ENCODE measurements around the gene ESX1.
"Not testable (repeated sequence)": the region's sequence is repeated elsewhere in the genome, so short reads cannot be mapped to it uniquely, and the experiment has no call there.

Gene ESX1

DNA sequence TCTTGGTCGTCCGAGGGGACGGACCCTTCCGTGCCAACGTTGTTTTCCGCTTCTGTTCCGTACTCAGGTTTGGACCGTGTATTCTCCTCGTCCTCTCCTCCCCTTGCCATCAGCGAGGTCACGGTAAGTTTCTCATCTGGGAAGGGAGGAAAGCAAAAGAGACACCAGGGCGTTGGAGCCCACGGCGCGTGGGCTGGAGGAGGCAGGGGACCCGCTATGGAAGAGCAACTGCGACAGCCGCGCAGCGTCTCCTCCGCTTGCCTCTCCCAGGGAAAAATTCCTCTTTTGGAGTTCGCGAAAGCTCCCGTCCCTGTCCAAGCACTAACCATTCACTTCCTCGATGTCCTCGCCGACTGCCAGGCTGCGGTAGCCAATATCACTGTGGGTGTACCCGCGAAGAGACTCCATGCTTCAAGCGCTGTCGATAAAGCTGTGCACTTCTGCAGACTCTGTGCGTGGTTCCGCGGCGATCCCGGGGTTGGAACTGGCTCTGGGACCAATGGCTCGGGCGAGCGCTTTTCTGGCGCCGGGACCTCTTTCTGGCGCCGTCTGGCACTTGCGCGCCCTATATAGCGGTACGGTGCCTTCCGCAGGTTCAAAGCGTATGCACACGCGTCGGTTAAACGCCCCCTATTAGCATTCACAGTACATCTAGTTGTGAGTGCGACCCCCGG, at the start of gene ESX1:
ESX1 (minus strand) TSS at position 492 of the 674 bp plus-strand sequence; CDS start at position 408, 84 bp downstream.
- no peak for DNase-seq (ENCODE audit: low read depth in 2 of 2, low spot score in 1 of 2)

- no peak for DNase-seq (ENCODE audit: low read depth in 2 of 2, low spot score in 1 of 2)
These were observed 40.9 kb upstream of the ESX1 start for GRCh38 chrX:104295636-104296035.

DNA sequence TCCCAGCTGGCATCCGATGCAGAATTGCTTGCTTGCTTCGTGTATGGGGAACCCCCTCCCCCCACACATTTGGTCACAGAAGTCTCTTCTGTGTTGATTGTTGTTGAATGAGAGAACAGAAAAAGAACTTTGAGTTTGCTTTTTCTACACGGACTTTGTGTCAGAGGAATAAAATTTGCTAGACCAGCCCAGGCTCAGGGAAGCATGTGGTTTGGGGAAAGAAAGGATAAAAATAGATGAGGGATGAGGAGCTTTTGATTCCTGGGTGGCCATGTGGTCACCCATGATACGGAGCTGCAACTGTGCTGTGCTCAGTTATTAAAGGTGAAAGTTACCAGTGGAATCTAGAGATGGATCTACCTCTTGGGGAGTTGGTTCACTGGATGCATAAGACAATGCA, 34.2 kb upstream of the ESX1 start:
- no peak for DNase-seq (ENCODE audit: low read depth in 2 of 2, low spot score in 1 of 2)

DNA sequence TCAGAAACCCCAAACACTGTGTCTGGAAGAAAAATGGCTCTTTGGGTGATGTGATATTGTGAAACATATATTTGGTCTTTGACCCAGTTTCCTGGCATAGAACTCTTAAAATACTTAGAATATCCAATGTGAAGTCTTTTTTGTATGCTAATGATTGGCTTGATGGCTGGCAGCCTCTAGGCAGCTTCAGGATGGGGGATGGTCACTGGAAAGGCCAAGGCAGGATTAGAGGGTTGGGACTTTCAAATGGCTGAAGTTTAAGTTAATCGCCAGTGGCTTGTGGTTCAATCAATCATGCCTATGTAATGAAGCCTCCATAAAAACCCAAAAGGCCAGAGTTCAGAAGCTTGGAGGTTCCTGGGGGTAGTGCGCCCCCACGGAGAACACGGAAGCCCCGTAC, 33.5 kb upstream of the ESX1 start:
- DNase-seq (ENCODE audit: low read depth in 2 of 2, low spot score in 1 of 2), result no peak

DNA sequence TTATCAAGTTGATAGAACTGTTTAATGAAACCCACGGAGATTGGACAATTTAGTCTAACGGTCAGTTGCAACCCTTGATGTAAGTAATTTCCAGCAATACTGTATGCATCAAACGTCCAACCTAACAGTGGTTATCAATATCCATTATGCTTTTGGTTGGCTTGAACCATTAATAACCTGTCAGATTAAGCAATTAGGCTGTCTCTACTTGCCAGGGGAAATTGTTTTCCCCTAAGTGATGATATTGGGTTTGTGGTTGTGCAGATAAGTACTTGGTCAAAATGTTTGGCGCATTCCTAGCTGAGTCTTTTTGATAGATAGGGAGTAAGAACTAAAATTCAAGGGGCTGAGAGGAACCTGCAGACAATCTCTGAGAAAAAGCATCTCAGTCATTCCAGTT, 30.5 kb upstream of the ESX1 start:
- no peak for DNase-seq (ENCODE audit: low read depth in 2 of 2, low spot score in 1 of 2)

GRCh38 chrX:104284507-104284906, 29.8 kb upstream of the ESX1 start:
- no peak for DNase-seq (ENCODE audit: low read depth in 2 of 2, low spot score in 1 of 2)

DNA sequence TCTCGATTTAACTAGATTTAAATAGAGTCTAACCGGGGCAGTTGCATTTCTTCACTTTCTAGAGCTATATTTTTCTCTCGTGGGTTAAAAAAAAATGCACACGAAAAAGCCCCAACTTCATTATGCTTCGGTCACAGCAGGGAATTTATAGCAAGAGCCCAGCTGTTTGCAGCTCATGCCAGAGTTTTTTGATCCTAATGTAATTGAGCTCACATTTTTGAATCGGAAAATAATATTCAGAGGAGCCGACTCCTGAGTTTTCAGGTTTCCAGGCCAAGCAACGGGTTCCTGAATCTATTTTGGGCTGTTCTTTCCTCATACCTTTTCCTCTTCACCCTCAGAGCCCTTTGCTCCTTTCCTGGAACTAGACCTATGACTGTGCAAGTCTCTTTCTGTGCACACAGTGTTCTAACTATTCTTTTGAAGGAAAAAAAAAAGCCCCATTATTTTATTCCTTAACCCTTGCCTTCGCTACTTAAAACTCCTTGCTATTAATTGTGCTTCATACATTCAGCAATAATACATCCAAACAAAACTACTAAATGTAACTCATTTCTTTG, 27.5 kb upstream of the ESX1 start:
- DNase-seq (ENCODE audit: low read depth in 2 of 2, low spot score in 1 of 2), result no peak

DNA sequence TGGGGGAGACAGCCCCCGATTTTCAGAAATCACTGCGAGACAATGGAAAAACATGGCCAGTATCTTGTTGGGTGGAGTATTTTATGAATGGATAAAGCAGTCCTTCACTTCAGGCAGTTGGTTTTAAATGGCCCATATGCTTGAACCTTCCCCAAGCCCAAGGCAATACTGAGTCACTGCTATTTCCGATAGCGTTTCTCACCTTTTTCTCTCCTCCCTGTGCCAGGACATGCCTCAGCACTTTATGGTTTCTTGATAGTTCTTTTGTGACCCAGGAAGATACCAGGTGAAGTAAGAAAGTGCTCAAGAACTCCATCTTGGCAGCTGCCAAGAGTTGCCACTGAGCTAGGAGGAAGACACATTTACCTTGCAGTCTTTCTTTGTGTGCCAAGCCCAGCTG, 26.8 kb upstream of the ESX1 start:
- no peak for DNase-seq (ENCODE audit: low read depth in 2 of 2, low spot score in 1 of 2)

DNA sequence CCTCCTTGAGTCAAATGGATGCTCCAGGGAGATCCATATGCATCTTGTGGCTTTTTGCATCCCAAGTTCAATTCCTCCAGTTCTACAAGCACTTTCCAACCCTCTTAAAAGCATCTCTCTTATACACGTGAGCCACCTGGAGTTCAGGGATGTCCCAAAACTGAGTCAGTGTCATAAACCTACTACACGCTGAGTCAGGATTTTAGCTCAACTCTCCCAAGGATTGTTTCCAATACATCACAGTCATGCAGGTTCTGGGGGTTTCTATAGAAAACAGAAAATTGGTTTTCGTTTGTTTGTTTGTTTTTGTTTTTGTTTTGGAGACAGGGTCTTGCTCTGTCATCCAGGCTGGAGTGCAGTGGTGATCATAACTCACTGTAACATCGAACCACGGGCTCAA, 25.9 kb upstream of the ESX1 start:
- no peak for DNase-seq (ENCODE audit: low read depth in 2 of 2, low spot score in 1 of 2)

GRCh38 chrX:104270916-104271512, 16.3 kb upstream of the ESX1 start:
- DNase-seq (ENCODE audit: low read depth in 2 of 2, low spot score in 1 of 2), result no peak

DNA sequence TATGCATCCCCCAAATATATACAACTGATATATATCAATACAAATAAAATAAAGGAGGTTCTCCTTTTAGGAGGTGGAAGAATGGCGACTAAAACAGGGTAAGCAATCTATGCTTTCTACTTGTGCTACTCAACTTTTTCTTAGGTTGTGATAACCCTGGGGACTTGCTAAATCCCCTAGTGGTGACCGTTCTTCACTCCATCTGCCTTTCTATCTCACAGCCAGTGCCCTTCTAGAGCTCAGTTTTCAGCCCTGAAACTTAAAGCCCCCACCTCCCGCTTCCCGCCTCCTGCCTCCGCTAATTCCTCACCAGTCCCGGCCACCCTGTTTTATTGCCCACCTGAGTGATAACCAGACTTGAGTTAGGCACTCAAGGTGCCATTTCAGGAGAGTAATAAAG, 15.5 kb upstream of the ESX1 start:
- DNase-seq (ENCODE audit: low read depth in 2 of 2, low spot score in 1 of 2), result no peak

- no peak for DNase-seq (ENCODE audit: low read depth in 2 of 2, low spot score in 1 of 2)
These were observed 732 bp upstream of the ESX1 start for GRCh38 chrX:104255465-104255864.

DNA sequence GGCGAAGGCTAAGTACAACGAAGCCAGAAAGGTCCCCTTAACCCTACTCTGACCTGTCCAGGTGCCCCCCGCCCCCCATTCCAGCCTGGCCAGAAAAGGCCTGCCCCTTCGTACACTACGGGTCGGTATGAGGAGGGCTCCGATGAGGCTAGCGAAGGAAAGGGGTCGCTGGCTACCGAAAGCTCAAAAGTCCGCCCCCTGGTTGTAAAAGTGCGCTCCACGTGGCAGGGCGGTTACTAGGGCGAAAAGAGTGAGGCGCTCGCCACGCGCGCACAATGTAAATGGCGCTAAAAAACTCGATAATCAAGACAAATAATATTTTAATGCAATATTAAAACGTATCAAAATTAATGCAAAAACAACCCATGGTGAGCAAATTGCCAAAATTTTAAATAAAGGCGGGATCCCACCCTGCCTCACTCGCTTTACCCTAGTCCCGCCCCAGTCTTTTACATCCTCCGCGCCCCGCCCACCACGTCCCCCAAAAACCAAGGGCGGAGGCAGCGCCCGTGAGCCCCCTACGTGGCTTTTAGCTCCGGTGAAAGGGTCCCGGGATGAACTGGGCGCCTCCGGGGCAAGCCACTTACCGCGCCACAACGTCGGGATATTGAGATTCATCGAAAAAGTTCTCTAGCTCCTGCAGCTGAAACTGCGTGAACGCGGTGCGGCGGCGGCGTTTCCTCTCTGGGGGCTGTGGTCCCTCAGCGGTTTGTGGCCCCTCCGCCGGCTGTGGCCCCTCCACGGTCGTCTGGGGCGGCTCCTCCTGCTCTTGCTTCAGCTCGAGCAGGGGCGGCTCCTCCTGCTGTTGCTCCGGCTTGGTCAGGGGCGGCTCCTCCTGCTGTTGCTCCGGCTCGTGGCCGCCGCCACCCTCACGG, 929 bp downstream of the ESX1 start:
- DNase-seq (ENCODE audit: low read depth in 2 of 2, low spot score in 1 of 2), result no peak

DNA sequence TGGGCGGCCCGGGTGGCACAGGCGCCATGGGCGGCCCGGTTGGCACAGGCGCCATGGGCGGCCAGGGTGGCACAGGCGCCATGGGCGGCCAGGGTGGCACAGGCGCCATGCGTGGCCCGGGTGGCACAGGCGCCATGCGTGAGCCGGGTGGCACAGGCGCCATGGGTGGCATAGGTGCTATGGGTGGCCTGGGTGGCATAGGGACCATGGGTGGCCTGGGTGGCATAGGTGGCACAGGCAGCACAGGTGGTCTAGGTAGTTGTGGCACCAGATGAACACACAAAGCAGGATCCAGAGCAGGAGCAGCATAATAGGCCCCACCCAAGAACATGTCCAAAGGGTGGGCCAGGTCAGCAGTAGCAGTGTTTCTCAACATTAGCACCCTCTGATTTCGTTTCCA, 4.3 kb downstream of the ESX1 start:
- no peak for DNase-seq (ENCODE audit: low read depth in 2 of 2, low spot score in 1 of 2)

DNA sequence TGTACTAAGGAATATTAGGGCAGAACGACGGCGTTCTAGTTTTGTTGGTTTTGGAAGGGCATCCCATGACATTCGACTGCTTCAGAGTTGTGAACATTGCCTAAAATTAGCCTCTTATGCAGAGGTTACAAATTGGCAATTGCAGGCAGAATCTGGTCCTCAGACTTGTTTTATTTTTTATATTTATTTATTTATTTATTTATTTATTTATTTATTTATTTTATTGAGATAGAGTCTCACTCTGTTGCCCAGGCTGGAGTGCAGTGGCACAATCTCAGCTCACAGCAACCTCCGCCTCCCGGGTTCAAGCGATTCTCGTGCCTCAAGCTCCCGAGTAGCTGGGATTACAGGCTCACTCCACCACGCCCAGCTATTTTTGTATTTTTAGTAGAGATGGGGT, 24.7 kb downstream of the ESX1 start:
- not testable (repeated sequence) for DNase-seq (ENCODE audit: low read depth in 2 of 2, low spot score in 1 of 2)

- DNase-seq (ENCODE audit: low read depth in 2 of 2, low spot score in 1 of 2), result no peak
These were observed 43.5 kb downstream of the ESX1 start for GRCh38 chrX:104211187-104211586.

DNA sequence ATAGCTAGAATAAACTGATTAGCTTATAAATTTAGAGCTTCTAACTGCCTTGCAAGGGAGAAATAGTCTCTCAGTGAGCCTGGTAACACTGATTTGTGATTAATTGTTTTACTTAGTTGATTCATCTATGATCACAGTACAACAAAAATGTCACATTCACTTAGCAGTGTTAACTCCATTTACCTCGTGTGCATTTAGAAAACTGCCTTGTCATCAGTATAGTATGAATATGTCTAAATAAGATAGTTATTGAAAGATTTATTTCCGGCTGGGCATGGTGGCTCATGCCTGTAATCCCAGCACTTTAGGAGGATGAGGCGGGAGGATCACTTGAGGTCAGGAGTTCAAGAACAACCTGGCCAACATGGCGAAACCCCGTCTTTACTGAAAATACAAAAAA, 49.2 kb downstream of the ESX1 start:
- DNase-seq (ENCODE audit: low read depth in 2 of 2, low spot score in 1 of 2), result no peak

Data from stimulated activated CD8-positive, alpha-beta memory T cell treated with anti-CD3 and anti-CD28 coated beads, Interleukin-4, amount 100 ng/mL, for 1 hour (primary cell).